Suprapubic skin (tissue), 4 donors: ENCODE measurements around the gene CCR9.

Experiments
- EP300 ChIP-seq: sonication (generic); formaldehyde crosslinking; IDR thresholded peaks from one replicate; pipeline ENCODE4 v1.6.1; 2017; ENCODE audit warnings: antibody characterized with exemption
- POLR2A ChIP-seq, 2 donors: fragments of 450-650 bp; IDR thresholded peaks; one replicate each; pipeline ENCODE4 v1.6.1; 2017; ENCODE audit warnings: antibody characterized with exemption in 2 of 2, mild to moderate bottlenecking in 2 of 2, moderate library complexity in 2 of 2
- POLR2AphosphoS5 ChIP-seq, 3 donors: sonication (generic); formaldehyde crosslinking; IDR thresholded peaks; one replicate each; pipeline ENCODE4 v1.6.1; 2017; ENCODE audit warnings: antibody characterized with exemption in 3 of 3
- TF ChIP-seq, protein P1 (sequence below), 2 donors: fragments of 200-600 bp in 1 of 2; fragments of 450-650 bp in 1 of 2; sonication (generic) in 1 of 2; IDR thresholded peaks; one replicate each; pipeline ENCODE4 v1.5.1; 2016 to 2019; ENCODE audit warnings: antibody characterized with exemption in 2 of 2, mild to moderate bottlenecking in 1 of 2, moderate library complexity in 1 of 2

DNA sequence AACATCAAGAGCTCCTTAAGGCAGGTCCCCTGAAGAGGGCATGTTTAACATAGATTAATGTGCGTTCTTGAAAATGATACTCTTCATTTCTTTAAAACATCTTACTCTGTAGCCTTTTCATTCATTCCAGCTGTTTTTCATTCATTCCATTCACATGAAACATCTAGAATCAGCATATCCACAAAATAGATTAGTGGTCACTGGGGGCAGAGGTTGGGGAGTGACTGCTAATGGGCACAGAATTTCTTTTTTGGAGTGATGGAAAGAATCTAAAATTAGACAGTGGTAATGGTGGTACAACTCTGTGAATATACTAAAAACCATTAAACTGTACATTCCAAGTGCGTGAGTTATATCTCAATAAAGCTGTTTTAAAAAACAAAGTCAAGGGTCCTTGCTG, 41.5 kb downstream of the CCR9 start:
- TF ChIP-seq POLR2A (IDR thresholded peaks at IDR 0.05): no peak
- TF ChIP-seq, protein P1, sequence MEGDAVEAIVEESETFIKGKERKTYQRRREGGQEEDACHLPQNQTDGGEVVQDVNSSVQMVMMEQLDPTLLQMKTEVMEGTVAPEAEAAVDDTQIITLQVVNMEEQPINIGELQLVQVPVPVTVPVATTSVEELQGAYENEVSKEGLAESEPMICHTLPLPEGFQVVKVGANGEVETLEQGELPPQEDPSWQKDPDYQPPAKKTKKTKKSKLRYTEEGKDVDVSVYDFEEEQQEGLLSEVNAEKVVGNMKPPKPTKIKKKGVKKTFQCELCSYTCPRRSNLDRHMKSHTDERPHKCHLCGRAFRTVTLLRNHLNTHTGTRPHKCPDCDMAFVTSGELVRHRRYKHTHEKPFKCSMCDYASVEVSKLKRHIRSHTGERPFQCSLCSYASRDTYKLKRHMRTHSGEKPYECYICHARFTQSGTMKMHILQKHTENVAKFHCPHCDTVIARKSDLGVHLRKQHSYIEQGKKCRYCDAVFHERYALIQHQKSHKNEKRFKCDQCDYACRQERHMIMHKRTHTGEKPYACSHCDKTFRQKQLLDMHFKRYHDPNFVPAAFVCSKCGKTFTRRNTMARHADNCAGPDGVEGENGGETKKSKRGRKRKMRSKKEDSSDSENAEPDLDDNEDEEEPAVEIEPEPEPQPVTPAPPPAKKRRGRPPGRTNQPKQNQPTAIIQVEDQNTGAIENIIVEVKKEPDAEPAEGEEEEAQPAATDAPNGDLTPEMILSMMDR (IDR thresholded peaks at IDR 0.05): no peak
- TF ChIP-seq EP300: no peak
- TF ChIP-seq POLR2AphosphoS5 (IDR thresholded peaks at IDR 0.05): no peak
